Measurements from ENCODE around the gene TMEM117. TPM values are rescaled to one million over a fixed set of nuclear protein-coding genes. Genes with fewer than 3 reads are reported as not detected.

Gene TMEM117
- total and polyA plus RNA-seq, 2 donors (not counting 3 experiments of a cell fraction or from before 2014, with no cell fraction given) = 1.2 to 3.8 TPM

GRCh38 chr12:44127966-44128710 lies 292.3 kb downstream of the TMEM117 start:
- TF ChIP-seq EZH2 (IDR thresholded peaks at IDR 0.05; ENCODE audit: borderline replicate concordance, low read depth, low read length, severe bottlenecking) = no peak
- no peak for TF ChIP-seq MAX (IDR thresholded peaks at IDR 0.05; ENCODE audit: insufficient read depth, insufficient read length)
- no peak for TF ChIP-seq JUN (IDR thresholded peaks at IDR 0.05; ENCODE audit: borderline replicate concordance, insufficient read depth, insufficient read length, low read depth)
- no peak for TF ChIP-seq FOS (IDR thresholded peaks at IDR 0.05; ENCODE audit: borderline replicate concordance, insufficient read depth, low read length)
- no peak for TF ChIP-seq POLR2AphosphoS5 (IDR thresholded peaks at IDR 0.05; ENCODE audit: insufficient read depth, low read depth, low read length)
- no peak for TF ChIP-seq POLR2A (IDR thresholded peaks at IDR 0.05; ENCODE audit: low read depth, low read length)
- no peak for TF ChIP-seq GATA2 (IDR thresholded peaks at IDR 0.05; ENCODE audit: insufficient read depth, insufficient read length, low read depth, low read length)
- no peak for TF ChIP-seq CTCF (IDR thresholded peaks at IDR 0.05; ENCODE audit: extremely low read depth in 1 of 2, insufficient read depth in 1 of 2, low read depth in 1 of 2, low read length in 2 of 2)
- no peak for TF ChIP-seq MYC (IDR thresholded peaks at IDR 0.05; ENCODE audit: low read depth, low read length)
- Histone ChIP-seq H3K36me3 (ENCODE audit: control insufficient read depth in 2 of 2, extremely low read depth in 1 of 2, insufficient read depth in 2 of 2, low read length in 2 of 2) (no peaks in the 10 kb centered on the region), H3K4me3 (replicated peaks in 1 of 3; ENCODE audit: insufficient read depth in 1 of 3, low read depth in 1 of 3, low read length in 3 of 3) (no peak overlapping the region), H3K27me3 (ENCODE audit: control insufficient read depth in 2 of 2, insufficient read depth in 2 of 2, low read length in 2 of 2) (no peaks in the 10 kb centered on the region), H3K4me2 (ENCODE audit: insufficient read depth, low read length) (no peak overlapping the region), H3K79me2 (ENCODE audit: control insufficient read depth, insufficient read depth, low read length) (no peaks in the 10 kb centered on the region), H3K27ac (ENCODE audit: insufficient read depth, low read depth, low read length) (no peak overlapping the region), H3K9me1 (replicated peaks; ENCODE audit: control insufficient read depth, extremely low read depth, insufficient read depth, low read length) (no peaks in the 10 kb centered on the region), H3K4me1 (ENCODE audit: control insufficient read depth, extremely low read depth, insufficient read depth, low read length) (no peaks in the 10 kb centered on the region), H3K9me3 (replicated peaks; ENCODE audit: control insufficient read depth, insufficient read depth, low read length) (no peaks in the 10 kb centered on the region), H2AFZ (ENCODE audit: low read depth, low read length) (no peak overlapping the region), H3K9ac (replicated peaks; ENCODE audit: extremely low read depth, insufficient read depth, low read length) (no peak overlapping the region), H4K20me1 (replicated peaks; ENCODE audit: control insufficient read depth, extremely low read depth, insufficient read depth, low read length) (no peaks in the 10 kb centered on the region)
- intact Hi-C loops (cut with micrococcal nuclease) = no loop called here
- FAIRE-seq (no peak), DNase-seq (ENCODE audit: low read depth, low spot score) (no peak)
- POLR2A ChIA-PET = no interaction called here
- CTCF ChIA-PET = interaction anchor here (0.7 kb wide), 1 partner anchor 12 kb away, joined by 3 read pairs; no protein-coding TSS in a partner anchor
- dilution Hi-C loops (cut with MboI; ENCODE audit: extremely low pct_ligation_motif_present, low sequenced_read_pairs) = no loop called here
- no TSS peak for BruUV-seq (replicated peaks)

Data from endothelial cell of umbilical vein (primary cell).